SK-N-SH (cell line): ENCODE data around the gene MAP3K7CL. TPM values are rescaled to one million over a fixed set of nuclear protein-coding genes. Genes with fewer than 3 reads are reported as not detected.

ENCODE experiments used
- CTCF ChIA-PET: fragments of 300-600, 350-600 bp; formaldehyde crosslinking; extraction: SDS; loops from one replicate; lab custom pipeline; 2021; lab: Yijun Ruan, JAX
- POLR2A ChIA-PET: fragments of 350-600 bp; sonication (Branson Sonifier 250); formaldehyde crosslinking; extraction: SDS; loops from one replicate; lab custom pipeline; 2020; ENCODE audit warnings: antibody characterized with exemption, inconsistent platforms; lab: Yijun Ruan, JAX
- DNase-seq: peaks from one replicate; pipeline ENCODE4 v3.0.0; 2012
- H2AFZ ChIP-seq: fragments of 200-600 bp; sonication (generic); 2 replicates; pipeline ENCODE4 v1.8.1; 2016; ENCODE audit warnings: antibody characterized with exemption, mild to moderate bottlenecking, low read depth
- H3F3A ChIP-seq: fragments of 200-600 bp; sonication (generic); replicated peaks from 2 replicates; pipeline ENCODE3; 2016; ENCODE audit warnings: antibody characterized with exemption, mild to moderate bottlenecking; ENCODE audit not compliant: insufficient read depth
- H3K27ac ChIP-seq, 2 experiments: fragments of 200-500 bp in 1 of 2; fragments of 200-600 bp in 1 of 2; sonication (Bioruptor generic) in 1 of 2; sonication (generic), shearing (Covaris generic) in 1 of 2; 2 replicates each; pipeline versions ENCODE4 v1.5.1 to v1.6.1; 2014 to 2016; ENCODE audit warnings: low read depth in 2 of 2, inconsistent platforms in 1 of 2, low read length in 1 of 2, mild to moderate bottlenecking in 1 of 2, mixed read lengths in 1 of 2
- H3K27me3 ChIP-seq: fragments of 200-600 bp; sonication (generic), shearing (Covaris generic); 2 replicates; pipeline ENCODE4 v1.6.1; 2016; ENCODE audit warnings: mixed run types; ENCODE audit not compliant: insufficient read depth
- H3K36me3 ChIP-seq, 2 experiments: fragments of 200-500 bp in 1 of 2; fragments of 200-600 bp in 1 of 2; sonication (Bioruptor generic) in 1 of 2; sonication (generic) in 1 of 2; replicated peaks in 1 of 2; 2 replicates each; pipeline versions ENCODE3 to v1.5.1; 2014 to 2016; ENCODE audit warnings: low read length in 1 of 2, mild to moderate bottlenecking in 1 of 2; ENCODE audit not compliant: insufficient read depth in 2 of 2, control insufficient read depth in 1 of 2
- H3K4me1 ChIP-seq, 2 experiments: fragments of 200-500 bp in 1 of 2; fragments of 200-600 bp in 1 of 2; sonication (Bioruptor generic) in 1 of 2; sonication (generic), shearing (Covaris generic) in 1 of 2; 2 replicates each; pipeline versions ENCODE4 v1.5.1 to v1.6.1; 2014 to 2016; ENCODE audit warnings: low read depth in 1 of 2, low read length in 1 of 2, mixed run types in 1 of 2; ENCODE audit not compliant: insufficient read depth in 2 of 2, control insufficient read depth in 1 of 2
- H3K4me2 ChIP-seq: fragments of 200-600 bp; sonication (generic), shearing (Covaris generic); 2 replicates; pipeline ENCODE4 v1.6.1; 2017; ENCODE audit warnings: mixed run types
- H3K4me3 ChIP-seq, 2 experiments: fragments of 200-500 bp in 1 of 2; fragments of 200-600 bp in 1 of 2; sonication (Bioruptor generic) in 1 of 2; sonication (generic), shearing (Covaris generic) in 1 of 2; 2 replicates each; pipeline versions ENCODE4 v1.5.1 to v1.8.1; 2014 to 2016; ENCODE audit warnings: low read depth in 2 of 2, inconsistent platforms in 1 of 2, low read length in 1 of 2, mild to moderate bottlenecking in 1 of 2, mixed read lengths in 1 of 2, moderate library complexity in 1 of 2
- H3K79me2 ChIP-seq: fragments of 200-600 bp; sonication (generic); 2 replicates; pipeline ENCODE4 v1.8.1; 2017; ENCODE audit warnings: mild to moderate bottlenecking; ENCODE audit not compliant: insufficient read depth
- H3K9ac ChIP-seq: fragments of 200-600 bp; sonication (generic); 2 replicates; pipeline ENCODE4 v1.6.1; 2017; ENCODE audit warnings: mixed run types
- H3K9me2 ChIP-seq: fragments of 200-600 bp; sonication (generic); 2 replicates; pipeline ENCODE4 v1.6.1; 2017; ENCODE audit warnings: mixed run types
- H3K9me3 ChIP-seq: fragments of 200-600 bp; sonication (generic); 2 replicates; pipeline ENCODE4 v1.6.1; 2017; ENCODE audit warnings: mixed run types, mild to moderate bottlenecking, moderate library complexity
- H4K20me1 ChIP-seq: fragments of 200-600 bp; sonication (generic); 2 replicates; pipeline ENCODE4 v1.6.1; 2017; ENCODE audit warnings: mild to moderate bottlenecking, mixed run types; ENCODE audit not compliant: insufficient read depth
- CTCF ChIP-seq: fragments of 200-600 bp; sonication (generic); IDR thresholded peaks from 2 replicates; pipeline ENCODE4 v1.6.1; 2017; ENCODE audit warnings: antibody characterized with exemption, mild to moderate bottlenecking, moderate library complexity
- EP300 ChIP-seq, 2 experiments: IDR thresholded peaks; 2 replicates each; pipeline versions ENCODE4 v1.4.0 to v1.6.1; 2012; ENCODE audit warnings: borderline replicate concordance in 1 of 2, low read depth in 1 of 2, low read length in 1 of 2
- EZH2phosphoT487 ChIP-seq: fragments of 200-600 bp; sonication (generic); IDR thresholded peaks from 2 replicates; pipeline ENCODE4 v1.6.1; 2017; ENCODE audit warnings: low read depth, mixed run types, mild to moderate bottlenecking, antibody characterized with exemption, moderate library complexity, borderline replicate concordance
- FOSL2 ChIP-seq: IDR thresholded peaks from 2 replicates; pipeline ENCODE4 v1.4.0; 2012; ENCODE audit warnings: low read depth, mild to moderate bottlenecking, moderate library complexity, borderline replicate concordance
- FOXM1 ChIP-seq: IDR thresholded peaks from 2 replicates; pipeline ENCODE4 v1.4.0; 2012; ENCODE audit warnings: low read depth, mild to moderate bottlenecking
- GABPA ChIP-seq: IDR thresholded peaks from 2 replicates; pipeline ENCODE4 v1.4.0; 2012; ENCODE audit warnings: low read depth, mild to moderate bottlenecking
- IRF3 ChIP-seq: fragments of 150-350 bp; IDR thresholded peaks from 2 replicates; pipeline ENCODE4 v1.6.1; 2016; ENCODE audit warnings: mild to moderate bottlenecking, low read depth, low read length
- MEF2A ChIP-seq: IDR thresholded peaks from 2 replicates; pipeline ENCODE4 v1.4.0; 2012; ENCODE audit warnings: low read depth, borderline replicate concordance
- NFIC ChIP-seq: IDR thresholded peaks from 2 replicates; pipeline ENCODE4 v1.4.0; 2012; ENCODE audit warnings: borderline replicate concordance
- POLR2AphosphoS5 ChIP-seq: IDR thresholded peaks from 2 replicates; pipeline ENCODE4 v1.6.1; 2012; ENCODE audit warnings: low read depth, low read length
- RCOR1 ChIP-seq: fragments of 150-350 bp; IDR thresholded peaks from 2 replicates; pipeline ENCODE4 v1.6.1; 2017; ENCODE audit warnings: antibody characterized with exemption, low read length
- RXRA ChIP-seq: IDR thresholded peaks from 2 replicates; pipeline ENCODE4 v1.4.0; 2012; ENCODE audit warnings: low read depth, mild to moderate bottlenecking, borderline replicate concordance
- SIN3A ChIP-seq: IDR thresholded peaks from 2 replicates; pipeline ENCODE4 v1.6.1; 2012; ENCODE audit warnings: low read depth, mild to moderate bottlenecking, low read length, moderate library complexity, borderline replicate concordance
- SMC3 ChIP-seq: IDR thresholded peaks from 2 replicates; pipeline ENCODE4 v1.6.1; 2012; ENCODE audit warnings: low read depth, low read length, improper control_type of control experiment
- TCF12 ChIP-seq: IDR thresholded peaks from 2 replicates; pipeline ENCODE4 v1.4.0; 2012
- TEAD4 ChIP-seq: IDR thresholded peaks from 2 replicates; pipeline ENCODE4 v1.4.0; 2012; ENCODE audit warnings: mild to moderate bottlenecking, borderline replicate concordance; ENCODE audit not compliant: insufficient read depth
- USF2 ChIP-seq: fragments of 150-350 bp; IDR thresholded peaks from 2 replicates; pipeline ENCODE4 v1.6.1; 2017; ENCODE audit warnings: antibody characterized with exemption, low read length, low read depth, borderline replicate concordance
- YY1 ChIP-seq: IDR thresholded peaks from 2 replicates; pipeline ENCODE4 v1.4.0; 2012; ENCODE audit warnings: low read depth, mild to moderate bottlenecking
- whole genome bisulfite sequencing: methylation state at CpG from one replicate; pipeline ENCODE4 v1.1.6; 2017; ENCODE audit warnings: low lambda C conversion rate; 5-methylcytosine and 5-hydroxymethylcytosine counted together
- polyA plus RNA-seq, 3 experiments: library from polyadenylated mRNA; depleted of rRNA; stranded (reverse); fragments of >200 nt; gene quantifications; 2 replicates each; pipeline ENCODE4 v1.2.3, GENCODE V29; 2012

The MAP3K7CL gene
- polyA plus RNA-seq, 1 of the 3 experiments (the other 2 are of a cell fraction): 2.3 TPM

GRCh38 chr21:29146726-29147125 is 16.3 kb downstream of the MAP3K7CL start:
- H3K27me3 ChIP-seq: no peaks in the 10 kb centered on the region
- no peaks in the 10 kb centered on the region for H3K9me3 ChIP-seq
- no peaks in the 10 kb centered on the region for H3K36me3 ChIP-seq
- H3K9me2 ChIP-seq: no peaks in the 10 kb centered on the region
- H3K4me1 ChIP-seq: peaks cover 0 to 33% of the 10 kb centered on the region in 2 experiments; a peak in 2 of 4 replicates
- no peak overlapping the region for H3K4me2 ChIP-seq
- TF ChIP-seq TEAD4 (no peak), IRF3 (no peak), MEF2A (no peak), GABPA (no peak), CTCF (no peak), POLR2AphosphoS5 (no peak), TCF12 (no peak), RXRA (no peak), SMC3 (no peak), USF2 (no peak)
- no peak overlapping the region for H3K9ac ChIP-seq
- ChIA-PET CTCF (interaction anchor here (1.8 kb wide), 1 partner anchor 18 kb away, joined by 6 read pairs; no protein-coding TSS in a partner anchor), POLR2A (no interaction called here)
- no peak overlapping the region for H3K4me3 ChIP-seq
- peak overlapping the region; percentile 79 to 84; a peak in 3 of 4 replicates for H3K27ac ChIP-seq
- H3K79me2 ChIP-seq: no peaks in the 10 kb centered on the region
- peaks cover 40% of the 10 kb centered on the region for H3F3A ChIP-seq
- H2AFZ ChIP-seq: no peak overlapping the region
- no peaks in the 10 kb centered on the region for H4K20me1 ChIP-seq
- DNase-seq: no peak
- 7% methylated on average over 1 of the region's 1 CpG for WGBS

GRCh38 chr21:29148530-29148929 is 18.1 kb downstream of the MAP3K7CL start:
- no peaks in the 10 kb centered on the region for H3K79me2 ChIP-seq
- no peak for TF ChIP-seq SIN3A
- TF ChIP-seq EZH2phosphoT487: no peak
- TF ChIP-seq YY1: no peak
- TF ChIP-seq GABPA: no peak
- no peak for TF ChIP-seq EP300 (IDR thresholded peaks at IDR 0.05; ENCODE audit: borderline replicate concordance in 1 of 2, low read depth in 1 of 2, low read length in 1 of 2)
- no peak for TF ChIP-seq RCOR1
- no peak for TF ChIP-seq FOSL2
- TF ChIP-seq FOXM1: no peak
- no peak for TF ChIP-seq NFIC
- TF ChIP-seq CTCF: no peak
- H3K9ac ChIP-seq: no peak overlapping the region
- no peak overlapping the region for H3K27ac ChIP-seq
- H3K27me3 ChIP-seq: no peaks in the 10 kb centered on the region
- no peak for DNase-seq
- ChIA-PET POLR2A (no interaction called here), CTCF (interaction anchor here (1.0 kb wide), 1 partner anchor 9 kb away, joined by 3 read pairs; no protein-coding TSS in a partner anchor)
- no peak overlapping the region for H3K4me3 ChIP-seq
- H3K4me1 ChIP-seq: peaks cover 0 to 47% of the 10 kb centered on the region in 2 experiments; a peak in 3 of 4 replicates
- peaks cover 50% of the 10 kb centered on the region for H3F3A ChIP-seq
- no peak overlapping the region for H3K4me2 ChIP-seq
- no peak overlapping the region for H2AFZ ChIP-seq
- no peaks in the 10 kb centered on the region for H3K9me3 ChIP-seq
- H3K9me2 ChIP-seq: no peaks in the 10 kb centered on the region
- 74% methylated on average over 5 of the region's 5 CpGs for WGBS
- no peaks in the 10 kb centered on the region for H3K36me3 ChIP-seq
- no peaks in the 10 kb centered on the region for H4K20me1 ChIP-seq
